Measurements from ENCODE around the gene DRAM1.
"Not testable (repeated sequence)": the region's sequence is repeated elsewhere in the genome, so short reads cannot be mapped to it uniquely, and the experiment has no call there.

DRAM1 gene

GRCh38 chr12:101859664-101860607 is 17.4 kb upstream of the DRAM1 start:
- no peak for DNase-seq (ENCODE audit: low read depth)

DNA sequence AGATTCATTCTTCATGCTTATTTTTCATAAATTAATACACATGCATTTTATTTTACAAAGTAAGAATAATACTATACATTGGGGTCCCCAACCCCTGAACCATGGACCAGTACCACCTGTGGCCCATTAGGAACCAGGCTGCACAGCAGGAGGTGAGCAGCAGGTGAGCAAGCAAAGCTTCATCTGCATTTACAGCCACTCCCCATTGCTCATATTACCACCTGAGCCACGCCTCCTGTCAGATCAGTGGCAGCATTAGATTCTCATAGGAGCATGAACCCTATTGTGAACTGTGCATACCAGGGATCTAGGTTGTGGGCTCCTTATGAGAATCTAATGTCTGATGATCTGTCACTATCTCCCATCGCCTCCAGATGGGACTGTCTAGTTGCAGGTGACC is 15.7 kb upstream of the DRAM1 start:
- not testable (repeated sequence) for DNase-seq (ENCODE audit: low read depth)

GRCh38 chr12:101862245-101862644 is 15.1 kb upstream of the DRAM1 start:
- DNase-seq (ENCODE audit: low read depth): no peak

- DNase-seq (ENCODE audit: low read depth): no peak
Measured at GRCh38 chr12:101863981-101864380, 13.4 kb upstream of the DRAM1 start.

DNA sequence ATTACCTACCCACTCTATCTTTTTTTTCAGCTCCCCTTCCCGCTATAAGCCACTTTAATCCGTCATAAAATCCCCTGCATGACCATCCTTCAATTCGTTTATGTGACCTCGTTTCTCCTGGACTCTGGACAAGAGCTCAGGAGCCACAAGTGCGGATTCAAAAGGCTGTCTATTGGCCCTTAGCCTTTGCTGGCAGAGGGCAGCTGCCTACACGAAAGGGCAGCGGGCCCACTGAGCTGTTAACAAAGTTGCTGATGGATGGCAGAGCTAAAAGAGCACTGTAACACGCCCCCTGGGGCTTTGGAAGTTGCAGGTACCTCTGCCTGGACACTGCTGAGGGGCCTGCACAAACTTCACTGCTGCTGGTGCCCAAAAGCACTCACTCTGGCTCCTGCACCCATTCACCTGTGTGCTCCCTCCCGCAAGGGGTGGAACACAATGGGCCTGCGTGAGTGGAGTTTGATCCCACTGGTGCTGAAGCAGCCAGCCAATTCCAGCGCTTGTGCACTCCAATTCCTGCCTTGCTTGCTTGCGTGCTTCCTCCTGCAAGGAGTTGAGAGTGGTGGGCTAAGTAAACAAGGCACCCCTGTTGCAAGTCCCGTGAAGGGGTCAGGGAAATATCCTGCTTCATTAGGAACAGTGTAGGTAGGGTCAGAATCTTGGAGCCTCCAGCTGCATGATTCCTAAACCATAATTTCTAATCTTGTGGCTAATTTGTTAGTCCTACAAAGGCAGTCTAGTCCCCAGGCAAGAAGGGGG is 10.6 kb upstream of the DRAM1 start:
- no peak for DNase-seq (ENCODE audit: low read depth)

GRCh38 chr12:101867619-101868018 is 9.8 kb upstream of the DRAM1 start:
- DNase-seq (ENCODE audit: low read depth): not testable (repeated sequence)

GRCh38 chr12:101870925-101871324 is 6.5 kb upstream of the DRAM1 start:
- no peak for DNase-seq (ENCODE audit: low read depth)

GRCh38 chr12:101875162-101875561 is 2.2 kb upstream of the DRAM1 start:
- no peak for DNase-seq (ENCODE audit: low read depth)

DNA sequence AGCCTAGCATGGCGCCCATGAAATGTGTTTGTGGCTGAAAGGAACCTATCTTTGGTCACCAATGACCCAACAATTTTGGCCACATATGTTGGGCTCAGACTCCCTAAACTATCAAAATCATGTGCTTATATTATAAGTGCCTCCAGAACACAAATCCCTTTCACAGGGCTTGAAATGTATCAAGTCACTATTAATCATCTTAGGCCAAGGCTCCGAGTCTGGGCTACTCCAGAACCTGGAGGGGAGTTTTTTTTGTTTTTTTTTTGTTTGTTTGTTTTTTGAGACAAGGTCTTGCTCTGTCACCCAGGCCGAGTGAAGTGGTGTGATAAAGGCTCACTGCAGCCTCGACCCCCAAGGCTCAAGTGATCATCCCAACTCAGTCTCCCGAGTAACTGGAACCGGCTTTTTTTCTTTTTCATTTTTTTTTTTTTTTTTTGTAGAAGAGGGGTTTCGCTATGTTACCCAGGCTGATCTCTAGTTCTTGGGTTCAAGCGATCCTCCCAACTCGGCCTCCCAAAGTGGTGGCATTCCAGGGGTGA is 989 bp upstream of the DRAM1 start:
- no peak for DNase-seq (ENCODE audit: low read depth)

DNA sequence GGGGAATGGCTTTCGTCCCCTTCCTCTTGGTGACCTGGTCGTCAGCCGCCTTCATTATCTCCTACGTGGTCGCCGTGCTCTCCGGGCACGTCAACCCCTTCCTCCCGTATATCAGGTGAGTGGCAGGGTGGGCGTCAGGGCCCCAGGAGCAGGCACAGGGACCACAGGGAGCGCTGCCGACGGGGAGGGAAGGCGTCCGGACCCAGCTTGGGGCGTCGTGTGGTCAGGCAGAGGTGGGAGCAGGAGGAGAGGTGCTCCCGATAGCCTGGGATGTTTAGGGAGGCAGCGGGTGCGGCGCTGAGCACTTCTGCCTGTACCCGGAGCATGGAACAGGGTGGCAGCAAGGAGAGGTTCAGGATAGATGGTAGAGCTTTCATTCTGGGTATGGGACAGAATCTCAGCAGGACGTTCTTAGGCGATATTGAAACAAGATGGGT is 444 bp downstream of the DRAM1 start:
- DNase-seq (ENCODE audit: low read depth): no peak

DNA sequence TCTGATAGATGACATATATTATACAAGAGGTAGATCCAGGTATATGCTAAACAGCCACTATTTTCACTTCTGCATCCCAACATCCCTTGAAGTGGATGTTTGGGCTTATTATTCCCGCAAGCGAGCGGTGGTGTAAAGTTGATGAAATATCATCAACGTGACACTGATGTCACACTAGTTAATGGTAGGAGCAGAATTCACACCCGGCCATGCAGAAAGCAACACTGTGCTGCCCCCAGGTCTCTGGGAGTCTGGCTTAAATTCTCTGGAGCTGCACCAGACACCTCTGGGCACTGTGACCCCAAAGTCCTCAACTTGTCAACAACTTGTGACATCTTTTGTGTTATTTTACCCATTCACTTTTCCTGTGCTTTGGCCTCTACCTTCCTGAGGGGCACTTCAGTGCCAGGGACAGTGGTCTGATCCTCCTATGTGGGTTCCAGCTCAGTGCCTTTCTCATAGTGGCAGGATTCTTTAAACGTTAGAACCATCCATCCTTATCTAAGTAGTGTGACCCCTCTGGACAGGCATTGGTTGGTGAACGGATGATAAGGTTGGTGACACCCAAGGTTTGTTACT is 952 bp downstream of the DRAM1 start:
- no peak for DNase-seq (ENCODE audit: low read depth)

GRCh38 chr12:101880769-101881168 is 3.4 kb downstream of the DRAM1 start:
- DNase-seq (ENCODE audit: low read depth): no peak

GRCh38 chr12:101881228-101881627 is 3.8 kb downstream of the DRAM1 start:
- DNase-seq (ENCODE audit: low read depth): no peak

- no peak for DNase-seq (ENCODE audit: low read depth)
Measured at GRCh38 chr12:101884174-101884573, 6.8 kb downstream of the DRAM1 start.

DNA sequence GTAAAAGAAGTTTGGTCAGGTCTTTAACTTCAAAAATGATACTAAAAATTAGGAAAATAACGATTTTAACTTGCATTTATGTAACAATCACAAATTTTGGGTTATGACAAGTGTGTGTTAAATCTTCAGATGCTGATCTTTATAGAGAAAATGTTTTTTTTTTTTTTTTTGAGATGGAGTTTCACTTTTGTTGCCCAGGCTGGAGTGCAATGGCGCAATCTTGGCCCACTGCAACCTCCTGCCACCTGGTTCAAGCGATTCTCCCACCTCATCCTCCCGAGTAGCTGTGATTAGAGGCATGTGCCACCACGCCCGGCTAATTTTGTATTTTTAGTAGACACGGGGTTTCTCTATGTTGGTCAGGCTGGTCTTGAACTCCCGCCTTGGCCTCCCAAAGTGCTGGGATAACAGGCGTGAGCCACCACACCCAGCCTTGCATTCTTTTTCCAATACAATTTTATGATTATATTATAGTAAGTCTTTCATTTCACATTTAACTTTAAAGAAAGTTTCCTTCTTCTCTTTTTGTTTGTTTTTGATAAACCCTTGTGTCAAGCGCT is 7.5 kb downstream of the DRAM1 start:
- DNase-seq (ENCODE audit: low read depth): not testable (repeated sequence)

DNA sequence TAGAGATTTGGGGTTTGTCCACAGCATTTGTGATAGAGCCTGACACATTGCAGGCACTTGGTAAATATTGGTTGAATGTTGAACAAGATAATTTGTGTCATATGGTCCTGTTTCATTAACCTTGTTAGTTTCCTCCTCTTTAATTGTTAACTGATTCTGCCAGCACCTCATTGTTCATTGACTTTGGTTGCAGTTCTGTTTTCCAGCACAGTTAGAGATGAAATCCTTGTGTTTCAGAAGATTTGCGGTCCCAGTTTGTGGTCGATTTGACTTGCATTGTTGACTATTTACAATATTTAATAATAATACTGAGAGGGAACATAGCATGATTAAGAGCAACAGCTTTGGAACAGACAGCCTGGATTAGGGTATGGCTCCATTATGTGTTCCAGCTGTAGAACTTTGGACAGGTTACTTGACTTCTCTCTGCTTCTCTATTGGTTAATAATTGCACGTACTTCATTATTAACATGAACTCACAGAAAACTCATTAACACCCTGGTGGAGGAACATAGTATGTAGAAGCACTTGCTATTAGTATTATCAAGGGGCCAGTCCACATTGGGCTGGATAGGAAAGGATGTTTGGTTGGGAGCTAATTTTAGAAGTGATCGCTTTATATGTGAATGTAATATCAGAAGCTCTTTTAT is 8.7 kb downstream of the DRAM1 start:
- no peak for DNase-seq (ENCODE audit: low read depth)

DNA sequence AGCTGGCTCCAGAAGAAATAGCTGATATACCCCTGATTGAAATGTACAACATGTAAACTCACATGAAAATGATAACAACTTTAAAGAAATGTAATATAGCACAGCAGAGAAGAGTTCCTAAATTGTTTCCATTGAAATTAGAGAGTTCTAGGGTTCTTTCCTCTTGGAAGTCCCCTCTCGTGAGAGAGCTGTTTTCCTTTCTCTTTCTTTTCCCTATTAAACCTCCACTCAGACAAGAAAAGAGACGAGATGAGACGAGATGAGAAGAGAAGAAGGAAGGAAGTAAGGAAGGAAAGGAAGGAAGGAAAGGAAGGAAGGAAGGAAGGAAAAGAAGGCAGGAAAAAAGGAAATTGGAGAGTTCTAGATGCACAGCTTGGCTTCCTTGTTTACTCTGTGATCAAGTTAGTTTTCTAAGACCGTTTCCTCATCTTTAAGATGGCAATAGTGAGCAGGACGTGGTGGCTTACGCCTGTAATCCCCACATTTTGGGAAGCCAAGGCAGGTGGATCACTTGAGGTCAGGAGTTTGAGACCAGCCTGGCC is 11.9 kb downstream of the DRAM1 start:
- DNase-seq (ENCODE audit: low read depth): no peak

GRCh38 chr12:101891462-101891971 is 14.1 kb downstream of the DRAM1 start:
- no peak for DNase-seq (ENCODE audit: low read depth)

- DNase-seq (ENCODE audit: low read depth): no peak
Measured at GRCh38 chr12:101892794-101893193, 15.4 kb downstream of the DRAM1 start.

- DNase-seq (ENCODE audit: low read depth): no peak
Measured at GRCh38 chr12:101901777-101902176, 24.4 kb downstream of the DRAM1 start.

DNA sequence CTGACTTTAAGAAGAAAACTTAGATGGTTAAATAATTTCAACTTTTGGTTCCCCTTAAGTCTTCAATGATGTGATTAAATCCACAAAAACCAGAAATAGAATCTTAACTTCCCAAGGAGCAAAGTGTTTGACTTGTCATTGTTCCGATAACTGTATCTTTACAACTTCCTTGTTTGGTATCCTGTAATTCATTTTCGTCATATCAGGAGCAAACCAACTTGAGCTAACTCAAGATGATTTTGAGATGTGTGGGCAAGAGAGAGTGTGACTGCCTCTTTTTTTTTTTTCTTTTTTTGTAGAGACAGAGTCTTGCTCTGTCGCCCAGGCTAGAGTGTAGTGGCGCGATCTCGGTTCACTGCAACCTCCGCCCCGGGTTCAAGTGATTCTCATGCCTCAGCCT is 25.3 kb downstream of the DRAM1 start:
- DNase-seq (ENCODE audit: low read depth): no peak
